Measurements from ENCODE around the gene AIFM3. TPM values are rescaled to one million over a fixed set of nuclear protein-coding genes. Genes with fewer than 3 reads are reported as not detected.

AIFM3 gene
- total and polyA plus RNA-seq, 2 of the 13 experiments (the other 11 are each of a cell fraction or from before 2014, with no cell fraction given): 9.0 to 15.3 TPM

DNA sequence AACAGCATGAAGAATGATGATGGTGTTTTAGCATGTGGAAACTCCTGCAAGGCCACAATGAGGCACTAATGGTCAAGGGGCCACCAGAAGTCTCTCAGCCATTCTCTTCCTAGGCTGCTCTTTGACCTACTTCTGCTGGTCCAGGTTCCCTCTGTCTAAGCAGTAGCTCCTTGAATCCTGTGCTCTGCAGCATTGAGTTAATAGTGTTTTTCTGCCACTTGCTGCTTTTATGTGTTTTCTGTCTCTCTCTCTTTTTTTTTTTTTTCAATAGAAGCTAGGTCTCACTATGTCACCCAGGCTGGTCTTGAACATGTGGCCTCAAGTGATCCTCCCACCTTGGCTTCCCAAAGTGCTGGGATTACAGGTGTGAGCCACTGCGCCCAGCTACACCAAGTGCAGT lies 20.1 kb upstream of the AIFM3 start (continued):
- TF ChIP-seq, protein P1, sequence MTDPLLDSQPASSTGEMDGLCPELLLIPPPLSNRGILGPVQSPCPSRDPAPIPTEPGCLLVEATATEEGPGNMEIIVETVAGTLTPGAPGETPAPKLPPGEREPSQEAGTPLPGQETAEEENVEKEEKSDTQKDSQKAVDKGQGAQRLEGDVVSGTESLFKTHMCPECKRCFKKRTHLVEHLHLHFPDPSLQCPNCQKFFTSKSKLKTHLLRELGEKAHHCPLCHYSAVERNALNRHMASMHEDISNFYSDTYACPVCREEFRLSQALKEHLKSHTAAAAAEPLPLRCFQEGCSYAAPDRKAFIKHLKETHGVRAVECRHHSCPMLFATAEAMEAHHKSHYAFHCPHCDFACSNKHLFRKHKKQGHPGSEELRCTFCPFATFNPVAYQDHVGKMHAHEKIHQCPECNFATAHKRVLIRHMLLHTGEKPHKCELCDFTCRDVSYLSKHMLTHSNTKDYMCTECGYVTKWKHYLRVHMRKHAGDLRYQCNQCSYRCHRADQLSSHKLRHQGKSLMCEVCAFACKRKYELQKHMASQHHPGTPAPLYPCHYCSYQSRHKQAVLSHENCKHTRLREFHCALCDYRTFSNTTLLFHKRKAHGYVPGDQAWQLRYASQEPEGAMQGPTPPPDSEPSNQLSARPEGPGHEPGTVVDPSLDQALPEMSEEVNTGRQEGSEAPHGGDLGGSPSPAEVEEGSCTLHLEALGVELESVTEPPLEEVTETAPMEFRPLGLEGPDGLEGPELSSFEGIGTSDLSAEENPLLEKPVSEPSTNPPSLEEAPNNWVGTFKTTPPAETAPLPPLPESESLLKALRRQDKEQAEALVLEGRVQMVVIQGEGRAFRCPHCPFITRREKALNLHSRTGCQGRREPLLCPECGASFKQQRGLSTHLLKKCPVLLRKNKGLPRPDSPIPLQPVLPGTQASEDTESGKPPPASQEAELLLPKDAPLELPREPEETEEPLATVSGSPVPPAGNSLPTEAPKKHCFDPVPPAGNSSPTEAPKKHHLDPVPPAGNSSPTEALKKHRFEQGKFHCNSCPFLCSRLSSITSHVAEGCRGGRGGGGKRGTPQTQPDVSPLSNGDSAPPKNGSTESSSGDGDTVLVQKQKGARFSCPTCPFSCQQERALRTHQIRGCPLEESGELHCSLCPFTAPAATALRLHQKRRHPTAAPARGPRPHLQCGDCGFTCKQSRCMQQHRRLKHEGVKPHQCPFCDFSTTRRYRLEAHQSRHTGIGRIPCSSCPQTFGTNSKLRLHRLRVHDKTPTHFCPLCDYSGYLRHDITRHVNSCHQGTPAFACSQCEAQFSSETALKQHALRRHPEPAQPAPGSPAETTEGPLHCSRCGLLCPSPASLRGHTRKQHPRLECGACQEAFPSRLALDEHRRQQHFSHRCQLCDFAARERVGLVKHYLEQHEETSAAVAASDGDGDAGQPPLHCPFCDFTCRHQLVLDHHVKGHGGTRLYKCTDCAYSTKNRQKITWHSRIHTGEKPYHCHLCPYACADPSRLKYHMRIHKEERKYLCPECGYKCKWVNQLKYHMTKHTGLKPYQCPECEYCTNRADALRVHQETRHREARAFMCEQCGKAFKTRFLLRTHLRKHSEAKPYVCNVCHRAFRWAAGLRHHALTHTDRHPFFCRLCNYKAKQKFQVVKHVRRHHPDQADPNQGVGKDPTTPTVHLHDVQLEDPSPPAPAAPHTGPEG (CRISPR knock-in tag; IDR thresholded peaks at IDR 0.05): no peak
- TF ChIP-seq ZNF446 (CRISPR knock-in tag; IDR thresholded peaks at IDR 0.05): 0 out of 2 replicates have a peak, but pooled peaks have one; percentile 6
- TF ChIP-seq, protein P2, sequence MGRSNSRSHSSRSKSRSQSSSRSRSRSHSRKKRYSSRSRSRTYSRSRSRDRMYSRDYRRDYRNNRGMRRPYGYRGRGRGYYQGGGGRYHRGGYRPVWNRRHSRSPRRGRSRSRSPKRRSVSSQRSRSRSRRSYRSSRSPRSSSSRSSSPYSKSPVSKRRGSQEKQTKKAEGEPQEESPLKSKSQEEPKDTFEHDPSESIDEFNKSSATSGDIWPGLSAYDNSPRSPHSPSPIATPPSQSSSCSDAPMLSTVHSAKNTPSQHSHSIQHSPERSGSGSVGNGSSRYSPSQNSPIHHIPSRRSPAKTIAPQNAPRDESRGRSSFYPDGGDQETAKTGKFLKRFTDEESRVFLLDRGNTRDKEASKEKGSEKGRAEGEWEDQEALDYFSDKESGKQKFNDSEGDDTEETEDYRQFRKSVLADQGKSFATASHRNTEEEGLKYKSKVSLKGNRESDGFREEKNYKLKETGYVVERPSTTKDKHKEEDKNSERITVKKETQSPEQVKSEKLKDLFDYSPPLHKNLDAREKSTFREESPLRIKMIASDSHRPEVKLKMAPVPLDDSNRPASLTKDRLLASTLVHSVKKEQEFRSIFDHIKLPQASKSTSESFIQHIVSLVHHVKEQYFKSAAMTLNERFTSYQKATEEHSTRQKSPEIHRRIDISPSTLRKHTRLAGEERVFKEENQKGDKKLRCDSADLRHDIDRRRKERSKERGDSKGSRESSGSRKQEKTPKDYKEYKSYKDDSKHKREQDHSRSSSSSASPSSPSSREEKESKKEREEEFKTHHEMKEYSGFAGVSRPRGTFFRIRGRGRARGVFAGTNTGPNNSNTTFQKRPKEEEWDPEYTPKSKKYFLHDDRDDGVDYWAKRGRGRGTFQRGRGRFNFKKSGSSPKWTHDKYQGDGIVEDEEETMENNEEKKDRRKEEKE (IDR thresholded peaks at IDR 0.05): no peak

DNA sequence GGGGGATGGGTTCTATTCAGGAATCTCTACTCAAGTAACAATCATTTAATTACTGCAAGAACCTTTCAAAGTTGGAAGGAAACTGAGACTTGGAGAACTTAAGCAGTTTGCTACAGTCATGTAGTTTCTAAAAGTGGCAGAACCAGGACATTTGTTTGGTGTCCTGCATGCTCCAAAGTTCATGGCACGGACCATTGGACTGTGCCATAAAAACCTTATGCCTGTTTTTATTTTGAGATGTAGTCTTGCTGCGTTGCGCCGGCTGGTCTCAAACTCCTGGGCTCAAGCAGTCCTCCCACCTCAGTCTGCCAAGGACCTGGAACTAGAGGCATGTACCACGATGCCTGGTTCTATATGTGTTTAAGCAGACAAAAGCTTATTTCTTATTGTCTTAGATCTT lies 18.6 kb upstream of the AIFM3 start:
- Histone ChIP-seq H2AFZ (ENCODE audit: low read length) (no peak overlapping the region), H3K9ac (ENCODE audit: insufficient read depth, low read depth, low read length) (peak overlapping the region; percentile 31), H3K4me2 (ENCODE audit: low read depth, low read length) (peak overlapping the region; percentile 72), H3K9me3 (ENCODE audit: low read length) (no peaks in the 10 kb centered on the region), H3K4me3 (replicated peaks in 1 of 3; ENCODE audit: insufficient read depth in 1 of 3, low read depth in 2 of 3, low read length in 3 of 3) (peak overlapping the region in 2 of 3 experiments; percentile 12 to 35; a peak in 3 of 6 replicates), H4K20me1 (ENCODE audit: insufficient read depth, low read length) (peaks cover 55% of the 10 kb centered on the region), H3K4me1 (ENCODE audit: insufficient read depth, low read length) (peaks cover 97% of the 10 kb centered on the region), H3K36me3 (replicated peaks in 1 of 2; ENCODE audit: control insufficient read depth in 1 of 2, insufficient read depth in 2 of 2, low read length in 2 of 2) (peaks cover 5 to 38% of the 10 kb centered on the region in 2 experiments), H3K27me3 (ENCODE audit: control insufficient read depth in 1 of 2, insufficient read depth in 2 of 2, low read length in 2 of 2) (no peaks in the 10 kb centered on the region), H3K27ac (ENCODE audit: extremely low read length, insufficient read depth, low read length) (peak overlapping the region; percentile 82), H3K79me2 (ENCODE audit: insufficient read depth, low read length) (peaks cover 83% of the 10 kb centered on the region)
- no TSS peak for BruUV-seq (replicated peaks)
- in situ Hi-C loops (cut with HindIII; ENCODE audit: extremely low pct_ligation_motif_present, low pct_unique_long_range_greater_than_20kb) (no loop called here), intact Hi-C loops (cut with micrococcal nuclease; ENCODE audit: unreplicated experiment) (loop anchor here (2.0 kb wide), 1 partner anchor 64 kb away; no protein-coding TSS in a partner anchor)
- ChIA-PET CTCF (ENCODE audit: low intra/inter-chr PET ratio, low total read pairs) (no interaction called here), POLR2A (no interaction called here)
- 40% methylated on average over 5 of the region's 5 CpGs for WGBS (ENCODE audit: low lambda C conversion rate)
- ATAC-seq (no peak), FAIRE-seq (no peak), DNase-seq (ENCODE audit: low spot score) (no peak)
- TF ChIP-seq HNRNPL (IDR thresholded peaks at IDR 0.05; ENCODE audit: low read depth, low read length) (no peak), AHR (CRISPR knock-in tag; IDR thresholded peaks at IDR 0.05) (no peak), ASH2L (IDR thresholded peaks at IDR 0.05; ENCODE audit: insufficient read length, low read depth, low read length) (no peak), ZBTB42 (CRISPR knock-in tag; IDR thresholded peaks at IDR 0.05) (no peak)
- TF ChIP-seq, protein P3, sequence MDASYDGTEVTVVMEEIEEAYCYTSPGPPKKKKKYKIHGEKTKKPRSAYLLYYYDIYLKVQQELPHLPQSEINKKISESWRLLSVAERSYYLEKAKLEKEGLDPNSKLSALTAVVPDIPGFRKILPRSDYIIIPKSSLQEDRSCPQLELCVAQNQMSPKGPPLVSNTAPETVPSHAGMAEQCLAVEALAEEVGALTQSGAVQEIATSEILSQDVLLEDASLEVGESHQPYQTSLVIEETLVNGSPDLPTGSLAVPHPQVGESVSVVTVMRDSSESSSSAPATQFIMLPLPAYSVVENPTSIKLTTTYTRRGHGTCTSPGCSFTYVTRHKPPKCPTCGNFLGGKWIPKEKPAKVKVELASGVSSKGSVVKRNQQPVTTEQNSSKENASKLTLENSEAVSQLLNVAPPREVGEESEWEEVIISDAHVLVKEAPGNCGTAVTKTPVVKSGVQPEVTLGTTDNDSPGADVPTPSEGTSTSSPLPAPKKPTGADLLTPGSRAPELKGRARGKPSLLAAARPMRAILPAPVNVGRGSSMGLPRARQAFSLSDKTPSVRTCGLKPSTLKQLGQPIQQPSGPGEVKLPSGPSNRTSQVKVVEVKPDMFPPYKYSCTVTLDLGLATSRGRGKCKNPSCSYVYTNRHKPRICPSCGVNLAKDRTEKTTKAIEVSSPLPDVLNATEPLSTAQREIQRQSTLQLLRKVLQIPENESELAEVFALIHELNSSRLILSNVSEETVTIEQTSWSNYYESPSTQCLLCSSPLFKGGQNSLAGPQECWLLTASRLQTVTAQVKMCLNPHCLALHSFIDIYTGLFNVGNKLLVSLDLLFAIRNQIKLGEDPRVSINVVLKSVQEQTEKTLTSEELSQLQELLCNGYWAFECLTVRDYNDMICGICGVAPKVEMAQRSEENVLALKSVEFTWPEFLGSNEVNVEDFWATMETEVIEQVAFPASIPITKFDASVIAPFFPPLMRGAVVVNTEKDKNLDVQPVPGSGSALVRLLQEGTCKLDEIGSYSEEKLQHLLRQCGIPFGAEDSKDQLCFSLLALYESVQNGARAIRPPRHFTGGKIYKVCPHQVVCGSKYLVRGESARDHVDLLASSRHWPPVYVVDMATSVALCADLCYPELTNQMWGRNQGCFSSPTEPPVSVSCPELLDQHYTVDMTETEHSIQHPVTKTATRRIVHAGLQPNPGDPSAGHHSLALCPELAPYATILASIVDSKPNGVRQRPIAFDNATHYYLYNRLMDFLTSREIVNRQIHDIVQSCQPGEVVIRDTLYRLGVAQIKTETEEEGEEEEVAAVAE (CRISPR knock-in tag; IDR thresholded peaks at IDR 0.05; ENCODE audit: borderline replicate concordance): no peak
